Mesendoderm (in vitro differentiated cells): ENCODE results near the gene USP12.

Experiments
- DNase-seq: peaks from one replicate; pipeline ENCODE4 v3.0.0; 2013
- H2AK5ac ChIP-seq: 2 replicates; pipeline ENCODE4 v1.6.1; 2013; ENCODE audit warnings: low read length, inconsistent platforms
- H2BK120ac ChIP-seq: 2 replicates; pipeline ENCODE4 v1.6.1; 2013; ENCODE audit warnings: low read depth, mild to moderate bottlenecking, low read length, moderate library complexity, mixed read lengths
- H2BK15ac ChIP-seq: replicated peaks from 2 replicates; pipeline ENCODE4 v1.6.1; 2013; ENCODE audit warnings: low read depth, mild to moderate bottlenecking, moderate library complexity
- H2BK5ac ChIP-seq: 2 replicates; pipeline ENCODE4 v1.6.1; 2013; ENCODE audit warnings: low read length, inconsistent platforms
- H3K18ac ChIP-seq: 2 replicates; pipeline ENCODE4 v1.6.1; 2013; ENCODE audit warnings: mild to moderate bottlenecking, low read length, mixed read lengths
- H3K23ac ChIP-seq: one replicate; pipeline ENCODE4 v1.6.1; 2013; ENCODE audit warnings: low read length
- H3K27ac ChIP-seq: 2 replicates; pipeline ENCODE4 v1.5.1; 2013; ENCODE audit warnings: low read depth, mild to moderate bottlenecking, inconsistent platforms, low read length, moderate library complexity
- H3K27me3 ChIP-seq: 2 replicates; pipeline ENCODE4 v1.6.1; 2013; ENCODE audit warnings: low read length, control low read depth, mild to moderate bottlenecking, inconsistent platforms; ENCODE audit not compliant: insufficient read depth, poor library complexity
- H3K36me3 ChIP-seq: 2 replicates; pipeline ENCODE4 v1.6.1; 2013; ENCODE audit warnings: low read length, inconsistent platforms; ENCODE audit not compliant: control insufficient read depth, insufficient read depth
- H3K4ac ChIP-seq: one replicate; pipeline ENCODE4 v1.6.1; 2013; ENCODE audit warnings: low read depth, mild to moderate bottlenecking, low read length, moderate library complexity
- H3K4me1 ChIP-seq: 2 replicates; pipeline ENCODE4 v1.6.1; 2013; ENCODE audit warnings: low read depth, low read length, inconsistent platforms; ENCODE audit not compliant: control insufficient read depth
- H3K4me2 ChIP-seq: 2 replicates; pipeline ENCODE4 v1.6.1; 2013; ENCODE audit warnings: low read length
- H3K4me3 ChIP-seq: 2 replicates; pipeline ENCODE4 v1.5.1; 2013; ENCODE audit warnings: mild to moderate bottlenecking, low read length
- H3K56ac ChIP-seq: one replicate; pipeline ENCODE4 v1.6.1; 2013; ENCODE audit warnings: low read length
- H3K79me1 ChIP-seq: 2 replicates; pipeline ENCODE4 v1.6.1; 2013; ENCODE audit warnings: low read length, inconsistent platforms
- H3K79me2 ChIP-seq: 2 replicates; pipeline ENCODE4 v1.6.1; 2013; ENCODE audit warnings: mild to moderate bottlenecking, low read length; ENCODE audit not compliant: control insufficient read depth, insufficient read depth
- H3K9ac ChIP-seq: 2 replicates; pipeline ENCODE4 v1.6.1; 2013; ENCODE audit warnings: low read length, inconsistent platforms
- H4K5ac ChIP-seq: one replicate; pipeline ENCODE4 v1.6.1; 2013; ENCODE audit warnings: low read length
- H4K8ac ChIP-seq: one replicate; pipeline ENCODE4 v1.6.1; 2013; ENCODE audit warnings: low read depth, mild to moderate bottlenecking, control low read depth, low read length, moderate library complexity
- WGBS: extraction: QIAGEN DNeasy Blood & Tissue Kit; methylation state at CpG from one replicate; pipeline ENCODE4 v1.1.7; 2013; ENCODE audit warnings: low lambda C conversion rate, missing lambda C conversion rate; ENCODE audit not compliant: insufficient coverage; ENCODE audit errors: extremely low coverage; 5-methylcytosine and 5-hydroxymethylcytosine counted together

USP12 gene

DNA sequence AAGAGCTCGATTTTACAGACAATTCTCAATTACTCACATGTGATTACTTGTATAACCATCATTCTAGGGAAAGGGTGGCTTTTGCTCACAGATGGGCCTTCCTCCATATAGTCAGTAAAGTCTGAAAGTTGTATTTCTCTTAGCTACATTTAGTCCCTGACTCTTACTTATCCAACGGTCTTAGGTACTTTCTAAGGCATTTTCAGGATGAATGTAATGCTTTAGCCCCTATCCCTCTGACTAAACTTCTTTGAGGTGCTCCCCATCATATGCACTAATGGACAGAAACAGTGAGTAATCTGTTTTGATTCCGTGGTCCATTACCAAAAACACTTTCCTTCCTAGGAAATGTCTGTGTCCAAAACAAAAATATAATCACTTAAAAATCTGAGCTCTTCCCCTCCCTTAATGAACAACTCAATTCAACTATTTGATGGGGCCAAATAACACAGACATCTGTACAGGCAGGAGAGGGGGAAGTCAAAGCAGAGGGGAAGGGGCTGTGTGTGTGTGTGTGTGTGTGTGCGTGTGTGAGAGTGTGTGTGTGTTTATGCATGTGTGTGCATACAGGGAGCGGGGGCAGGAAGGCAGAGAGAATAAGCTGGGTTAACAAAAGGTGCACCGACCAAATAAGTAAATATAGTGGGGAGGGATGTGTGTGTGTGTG, 84.9 kb downstream of the USP12 start:
- Histone ChIP-seq H3K4ac (no peak overlapping the region), H2BK5ac (no peak overlapping the region), H3K36me3 (no peaks in the 10 kb centered on the region), H2AK5ac (no peak overlapping the region), H3K79me2 (no peaks in the 10 kb centered on the region), H3K4me2 (no peak overlapping the region), H3K4me1 (no peaks in the 10 kb centered on the region), H3K56ac (no peak overlapping the region), H2BK15ac (no peak overlapping the region), H3K4me3 (no peak overlapping the region), H3K27me3 (no peaks in the 10 kb centered on the region), H4K5ac (no peak overlapping the region), H2BK120ac (no peak overlapping the region), H3K27ac (no peak overlapping the region), H3K9ac (no peak overlapping the region), H3K79me1 (peaks cover 2% of the 10 kb centered on the region), H4K8ac (no peak overlapping the region), H3K18ac (no peak overlapping the region), H3K23ac (no peak overlapping the region)
- DNase-seq: no peak
- 100% methylated on average over 1 of the region's 6 CpGs for WGBS

DNA sequence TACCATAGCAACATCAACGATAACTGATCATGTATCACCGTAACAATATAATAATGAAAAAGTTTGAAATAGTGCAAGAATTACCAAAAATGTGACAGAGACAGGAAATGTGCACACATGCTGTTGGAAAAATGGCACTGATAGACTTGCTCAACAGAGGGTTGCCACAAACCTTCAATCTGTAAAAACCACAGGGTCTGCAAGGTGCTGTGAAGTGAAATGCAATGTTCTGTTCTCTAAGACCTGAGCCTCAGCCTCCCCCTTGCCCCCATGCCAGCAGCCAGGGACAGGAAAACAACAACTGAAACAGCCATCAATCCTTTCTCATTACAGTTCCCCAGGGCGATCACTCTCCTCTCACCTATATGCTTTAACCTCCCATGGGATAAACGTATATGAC, 88.4 kb downstream of the USP12 start:
- Histone ChIP-seq H3K23ac (no peak overlapping the region), H3K79me1 (no peaks in the 10 kb centered on the region)
- WGBS: no CpG with 5 or more reads among the region's 4 CpGs

DNA sequence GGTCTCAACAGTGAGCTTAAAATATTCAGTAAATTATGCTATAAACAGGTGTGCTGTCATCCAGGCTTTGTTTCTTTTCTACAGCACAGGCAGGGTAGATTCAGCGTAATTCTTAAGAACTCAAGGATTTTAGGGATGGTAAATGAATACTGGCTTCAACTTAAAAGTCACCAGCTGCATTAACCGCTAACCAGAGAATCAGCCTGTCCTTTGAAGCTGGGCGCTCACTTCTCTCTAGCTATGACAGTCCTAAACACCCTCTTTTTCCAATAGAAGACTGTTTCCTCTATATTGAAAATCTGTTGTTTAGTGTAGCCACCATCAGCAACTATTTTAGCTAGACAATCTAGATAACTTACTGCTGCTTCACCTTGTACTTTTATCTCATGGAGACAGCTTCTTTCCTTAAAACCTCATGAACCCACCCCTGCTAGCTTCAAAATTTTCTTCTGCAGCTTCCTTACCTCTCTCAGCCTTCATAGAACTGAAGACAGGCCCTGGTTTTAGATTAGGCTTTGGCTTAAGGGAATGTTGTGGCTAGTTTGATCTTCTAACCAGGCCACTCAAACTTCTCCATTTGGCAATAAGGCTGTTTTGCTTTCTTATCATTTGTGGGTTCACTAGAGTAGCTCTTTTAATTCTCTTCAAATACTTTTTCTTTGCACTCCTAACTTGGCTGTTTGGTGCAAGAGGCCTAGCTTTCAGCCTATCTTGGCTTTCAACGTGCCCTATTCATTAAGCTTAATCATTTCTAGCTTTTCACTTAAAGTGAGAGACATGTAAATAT, 89.5 kb downstream of the USP12 start:
- no peaks in the 10 kb centered on the region for H3K27me3 ChIP-seq
- H3K36me3 ChIP-seq: no peaks in the 10 kb centered on the region
- H3K27ac ChIP-seq: no peak overlapping the region
- H4K8ac ChIP-seq: no peak overlapping the region
- H2AK5ac ChIP-seq: no peak overlapping the region
- no peak overlapping the region for H2BK5ac ChIP-seq
- H3K9ac ChIP-seq: no peak overlapping the region
- H3K79me1 ChIP-seq: no peaks in the 10 kb centered on the region
- no CpG with 5 or more reads among the region's 4 CpGs for WGBS
- no peak overlapping the region for H3K23ac ChIP-seq
- H2BK120ac ChIP-seq: no peak overlapping the region
- DNase-seq: no peak
- no peak overlapping the region for H3K4ac ChIP-seq
- H3K4me3 ChIP-seq: no peak overlapping the region
- H3K56ac ChIP-seq: no peak overlapping the region
- no peak overlapping the region for H3K4me2 ChIP-seq
- H3K79me2 ChIP-seq: no peaks in the 10 kb centered on the region
- H3K4me1 ChIP-seq: no peaks in the 10 kb centered on the region
- H3K18ac ChIP-seq: no peak overlapping the region
- H2BK15ac ChIP-seq: no peak overlapping the region
- H4K5ac ChIP-seq: no peak overlapping the region

More for the DNA sequence above, 88.4 kb downstream of the USP12 start:
- Histone ChIP-seq H3K4me2 (no peak overlapping the region), H2BK120ac (no peak overlapping the region), H3K27ac (no peak overlapping the region), H3K4me3 (no peak overlapping the region), H3K9ac (no peak overlapping the region), H4K5ac (no peak overlapping the region), H2AK5ac (no peak overlapping the region), H3K18ac (no peak overlapping the region), H3K36me3 (no peaks in the 10 kb centered on the region), H2BK5ac (no peak overlapping the region), H4K8ac (no peak overlapping the region), H3K79me2 (no peaks in the 10 kb centered on the region), H3K56ac (no peak overlapping the region), H3K4ac (no peak overlapping the region), H3K4me1 (no peaks in the 10 kb centered on the region), H2BK15ac (no peak overlapping the region), H3K27me3 (no peaks in the 10 kb centered on the region)
- no peak for DNase-seq

DNA sequence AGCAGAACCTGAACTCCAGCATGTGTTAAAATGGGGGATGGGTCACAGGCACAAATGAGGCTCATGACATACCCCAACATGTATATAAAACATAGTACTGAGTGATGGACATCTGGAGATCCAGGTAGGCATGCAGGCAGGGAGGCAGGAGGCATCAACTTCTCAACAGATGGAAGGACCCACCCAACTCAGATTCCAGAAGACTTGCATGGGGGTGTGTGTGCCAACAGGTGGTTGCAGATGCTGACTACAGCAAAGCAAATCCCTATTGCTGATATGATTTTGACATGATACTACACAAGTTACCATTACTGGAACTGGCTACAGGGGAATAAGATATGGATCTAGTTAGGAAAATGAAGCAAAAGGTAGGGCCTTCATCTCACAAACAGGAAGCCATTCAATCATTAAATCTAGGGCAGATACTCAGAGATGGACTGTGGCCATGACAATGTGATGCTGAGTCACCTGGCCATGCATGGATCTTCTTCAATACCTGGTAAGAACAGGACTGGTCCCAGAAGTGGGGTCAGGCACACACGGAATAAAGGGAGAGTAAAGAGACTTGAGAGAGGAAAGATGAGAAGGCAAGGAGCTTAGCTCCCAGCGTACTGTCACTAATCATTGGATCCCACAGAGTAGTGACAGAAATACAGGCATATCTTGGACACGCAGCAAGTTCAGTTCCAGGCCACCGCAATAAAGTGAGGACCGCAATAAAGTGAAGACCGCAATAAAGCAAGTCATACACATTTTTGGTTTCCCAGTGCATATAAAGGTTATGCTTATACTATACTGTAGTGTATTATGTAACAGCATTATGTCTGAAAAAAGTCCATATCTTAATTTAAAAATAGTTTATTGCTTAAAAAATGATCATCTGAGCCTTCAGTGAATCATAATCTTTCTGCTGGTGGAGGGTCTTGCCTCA, 91.3 kb downstream of the USP12 start:
- no peak overlapping the region for H3K56ac ChIP-seq
- no peak overlapping the region for H4K5ac ChIP-seq
- no peak overlapping the region for H3K9ac ChIP-seq
- no peak overlapping the region for H3K23ac ChIP-seq
- H3K4me2 ChIP-seq: no peak overlapping the region
- no peak overlapping the region for H3K27ac ChIP-seq
- H3K4me3 ChIP-seq: no peak overlapping the region
- H3K4ac ChIP-seq: no peak overlapping the region
- H2BK5ac ChIP-seq: no peak overlapping the region
- no peak for DNase-seq
- H2AK5ac ChIP-seq: no peak overlapping the region
- no peaks in the 10 kb centered on the region for H3K36me3 ChIP-seq
- no peaks in the 10 kb centered on the region for H3K27me3 ChIP-seq
- no peaks in the 10 kb centered on the region for H3K79me2 ChIP-seq
- H2BK15ac ChIP-seq: no peak overlapping the region
- no peak overlapping the region for H3K18ac ChIP-seq
- WGBS: no CpG with 5 or more reads among the region's 6 CpGs
- no peaks in the 10 kb centered on the region for H3K4me1 ChIP-seq
- H2BK120ac ChIP-seq: no peak overlapping the region
- no peaks in the 10 kb centered on the region for H3K79me1 ChIP-seq
- no peak overlapping the region for H4K8ac ChIP-seq

DNA sequence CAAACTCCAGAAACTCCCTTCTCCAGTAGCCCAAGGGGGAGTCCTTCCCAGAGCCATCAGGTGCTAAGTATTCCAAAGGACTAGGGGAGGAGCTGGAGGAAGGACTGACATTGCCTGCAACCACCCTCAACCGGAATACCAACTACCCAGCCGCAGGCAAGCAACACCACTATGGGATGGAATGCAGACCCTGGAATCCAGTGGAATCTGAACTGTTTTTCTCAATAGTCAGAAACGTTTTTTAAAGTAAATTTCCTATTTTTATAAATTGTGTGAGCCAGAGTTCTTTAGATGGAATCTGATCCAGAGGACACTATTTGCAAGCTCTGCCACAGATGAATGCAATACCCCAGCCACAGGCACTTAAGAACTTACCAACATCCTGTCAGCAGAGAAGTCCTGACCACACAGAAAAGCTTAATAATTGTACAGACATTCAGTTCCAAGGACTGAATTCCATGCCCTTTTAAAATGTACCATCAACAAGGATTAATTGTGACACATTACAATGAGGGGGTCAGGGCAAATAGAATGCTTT, 92.1 kb downstream of the USP12 start:
- no peak overlapping the region for H2AK5ac ChIP-seq
- no peak overlapping the region for H3K27ac ChIP-seq
- H3K79me2 ChIP-seq: no peaks in the 10 kb centered on the region
- H2BK5ac ChIP-seq: no peak overlapping the region
- H3K36me3 ChIP-seq: no peaks in the 10 kb centered on the region
- H3K4me1 ChIP-seq: no peaks in the 10 kb centered on the region
- H3K4me3 ChIP-seq: no peak overlapping the region
- peak; percentile 86 for DNase-seq
- H4K8ac ChIP-seq: no peak overlapping the region
- H3K27me3 ChIP-seq: no peaks in the 10 kb centered on the region
- H2BK120ac ChIP-seq: no peak overlapping the region
- H3K79me1 ChIP-seq: no peaks in the 10 kb centered on the region
- H3K56ac ChIP-seq: no peak overlapping the region
- H3K23ac ChIP-seq: no peak overlapping the region
- no peak overlapping the region for H3K18ac ChIP-seq
- H3K4me2 ChIP-seq: no peak overlapping the region
- H3K9ac ChIP-seq: no peak overlapping the region
- no peak overlapping the region for H3K4ac ChIP-seq
- WGBS: no CpG with 5 or more reads among the region's 3 CpGs
- H4K5ac ChIP-seq: no peak overlapping the region
- no peak overlapping the region for H2BK15ac ChIP-seq
